Loucy (cell line): ENCODE results near the gene ANO1.

ENCODE experiments used
- CTCF ChIP-seq: fragments of 200-600 bp; sonication (generic); conservative IDR thresholded peaks from 2 replicates; pipeline ENCODE4 v1.5.1; 2014; ENCODE audit warnings: mild to moderate bottlenecking, antibody characterized with exemption, low read length
- EZH2phosphoT487 ChIP-seq: fragments of 200-600 bp; IDR thresholded peaks from 2 replicates; pipeline ENCODE4 v1.6.1; 2018; ENCODE audit warnings: antibody characterized with exemption, mild to moderate bottlenecking, moderate library complexity, borderline replicate concordance

- TF ChIP-seq CTCF: no peak
- TF ChIP-seq EZH2phosphoT487: no peak
Measured at GRCh38 chr11:70103256-70103975, 25.3 kb downstream of the ANO1 start.
